NB4 (cell line): Measurements from ENCODE around the gene BCAR3.
"Not testable (repeated sequence)": the region's sequence is repeated elsewhere in the genome, so short reads cannot be mapped to it uniquely, and the experiment has no call there.

Experiments
- DNase-seq: peaks from one replicate; pipeline ENCODE4 v3.0.0; 2010; ENCODE audit warnings: low read depth
- H3K4me3 ChIP-seq: one replicate; pipeline ENCODE4 v1.5.1; 2011; ENCODE audit warnings: mild to moderate bottlenecking, low read depth, low read length, moderate library complexity
- MYC ChIP-seq: IDR thresholded peaks from 2 replicates; pipeline ENCODE4 v1.6.1; 2011; ENCODE audit warnings: low read depth, low read length
- POLR2A ChIP-seq: IDR thresholded peaks from 2 replicates; pipeline ENCODE4 v1.6.1; 2011; ENCODE audit warnings: mild to moderate bottlenecking; ENCODE audit not compliant: insufficient read length; ENCODE audit errors: extremely low read depth
- TF ChIP-seq, protein P1 (sequence below): IDR thresholded peaks from 2 replicates; pipeline ENCODE4 v1.6.1; 2011; ENCODE audit warnings: low read depth, low read length
- TF ChIP-seq, protein P2 (sequence below): IDR thresholded peaks from one replicate; pipeline ENCODE4 v1.5.1; 2012; ENCODE audit warnings: low read depth, low read length

Gene BCAR3

DNA sequence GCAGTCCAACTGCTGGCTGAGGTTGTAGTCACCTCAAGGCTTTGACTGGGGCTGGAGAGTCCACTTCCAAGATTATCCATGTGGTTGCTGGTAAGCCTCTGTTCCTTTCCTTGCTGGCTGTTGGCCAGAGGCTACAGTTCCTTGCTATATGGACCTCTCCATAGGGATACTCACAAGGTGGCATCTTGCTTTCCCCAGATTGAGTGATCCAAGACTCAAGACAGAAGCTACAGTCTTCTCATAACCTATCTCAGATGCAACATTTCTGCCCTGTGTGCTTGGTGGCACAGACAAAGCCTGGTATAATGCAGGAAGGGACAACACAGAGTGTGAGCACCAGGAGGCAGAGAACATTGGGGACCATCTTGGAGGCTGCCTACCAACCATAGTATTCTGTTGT lies 121.9 kb downstream of the BCAR3 start:
- H3K4me3 ChIP-seq, result no peak overlapping the region
- DNase-seq, result no peak
- no peak for TF ChIP-seq MYC
- no peak for TF ChIP-seq POLR2A
- TF ChIP-seq, protein P1, sequence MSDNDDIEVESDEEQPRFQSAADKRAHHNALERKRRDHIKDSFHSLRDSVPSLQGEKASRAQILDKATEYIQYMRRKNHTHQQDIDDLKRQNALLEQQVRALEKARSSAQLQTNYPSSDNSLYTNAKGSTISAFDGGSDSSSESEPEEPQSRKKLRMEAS, result no peak
- TF ChIP-seq, protein P2, sequence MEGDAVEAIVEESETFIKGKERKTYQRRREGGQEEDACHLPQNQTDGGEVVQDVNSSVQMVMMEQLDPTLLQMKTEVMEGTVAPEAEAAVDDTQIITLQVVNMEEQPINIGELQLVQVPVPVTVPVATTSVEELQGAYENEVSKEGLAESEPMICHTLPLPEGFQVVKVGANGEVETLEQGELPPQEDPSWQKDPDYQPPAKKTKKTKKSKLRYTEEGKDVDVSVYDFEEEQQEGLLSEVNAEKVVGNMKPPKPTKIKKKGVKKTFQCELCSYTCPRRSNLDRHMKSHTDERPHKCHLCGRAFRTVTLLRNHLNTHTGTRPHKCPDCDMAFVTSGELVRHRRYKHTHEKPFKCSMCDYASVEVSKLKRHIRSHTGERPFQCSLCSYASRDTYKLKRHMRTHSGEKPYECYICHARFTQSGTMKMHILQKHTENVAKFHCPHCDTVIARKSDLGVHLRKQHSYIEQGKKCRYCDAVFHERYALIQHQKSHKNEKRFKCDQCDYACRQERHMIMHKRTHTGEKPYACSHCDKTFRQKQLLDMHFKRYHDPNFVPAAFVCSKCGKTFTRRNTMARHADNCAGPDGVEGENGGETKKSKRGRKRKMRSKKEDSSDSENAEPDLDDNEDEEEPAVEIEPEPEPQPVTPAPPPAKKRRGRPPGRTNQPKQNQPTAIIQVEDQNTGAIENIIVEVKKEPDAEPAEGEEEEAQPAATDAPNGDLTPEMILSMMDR, result no peak

DNA sequence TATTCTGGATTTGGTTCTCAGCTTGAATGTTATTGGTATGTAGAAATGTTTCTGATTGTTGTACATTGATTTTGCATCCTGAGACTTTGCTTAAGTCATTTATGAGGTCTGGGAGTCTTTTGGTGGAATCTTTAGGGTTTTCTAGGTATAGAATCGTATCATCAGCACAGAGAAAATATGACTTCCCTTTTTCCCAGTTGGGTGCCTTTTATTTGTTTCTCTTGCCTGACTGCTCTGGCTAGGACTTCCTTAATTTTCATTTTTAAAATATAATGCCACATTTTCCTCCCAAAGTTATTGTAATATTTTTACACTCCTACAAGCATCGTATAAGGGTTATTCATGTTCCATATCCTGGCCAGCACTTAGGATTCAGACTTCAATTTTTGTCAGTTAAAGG lies 122.6 kb downstream of the BCAR3 start:
- H3K4me3 ChIP-seq, result no peak overlapping the region
- TF ChIP-seq, protein P1, result no peak
- TF ChIP-seq POLR2A (no peak), MYC (no peak)
- TF ChIP-seq, protein P2, result no peak
- DNase-seq, result peak; percentile 46

DNA sequence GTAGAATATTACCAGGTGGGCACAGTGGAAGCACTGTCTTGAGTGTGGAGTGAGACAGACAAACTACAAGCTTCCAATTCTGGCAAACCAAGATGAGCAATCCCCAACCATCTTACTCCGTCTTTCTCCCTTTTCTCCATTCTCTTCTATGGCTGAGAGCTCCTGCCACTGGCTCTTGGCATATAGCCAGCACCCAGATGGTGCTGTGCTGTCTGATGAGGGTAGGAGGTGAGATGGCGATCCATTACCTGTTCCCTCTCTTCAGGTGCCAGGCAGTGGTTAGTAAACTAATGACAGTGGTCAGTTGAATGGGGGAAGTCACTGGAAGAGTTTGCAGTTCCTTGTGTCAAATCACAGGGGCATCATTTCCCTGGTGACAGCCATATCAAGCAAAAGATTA lies 125.3 kb downstream of the BCAR3 start:
- no peak for DNase-seq
- TF ChIP-seq POLR2A, result no peak
- TF ChIP-seq, protein P2, result no peak
- TF ChIP-seq, protein P1, result no peak
- TF ChIP-seq MYC, result no peak
- H3K4me3 ChIP-seq, result no peak overlapping the region

DNA sequence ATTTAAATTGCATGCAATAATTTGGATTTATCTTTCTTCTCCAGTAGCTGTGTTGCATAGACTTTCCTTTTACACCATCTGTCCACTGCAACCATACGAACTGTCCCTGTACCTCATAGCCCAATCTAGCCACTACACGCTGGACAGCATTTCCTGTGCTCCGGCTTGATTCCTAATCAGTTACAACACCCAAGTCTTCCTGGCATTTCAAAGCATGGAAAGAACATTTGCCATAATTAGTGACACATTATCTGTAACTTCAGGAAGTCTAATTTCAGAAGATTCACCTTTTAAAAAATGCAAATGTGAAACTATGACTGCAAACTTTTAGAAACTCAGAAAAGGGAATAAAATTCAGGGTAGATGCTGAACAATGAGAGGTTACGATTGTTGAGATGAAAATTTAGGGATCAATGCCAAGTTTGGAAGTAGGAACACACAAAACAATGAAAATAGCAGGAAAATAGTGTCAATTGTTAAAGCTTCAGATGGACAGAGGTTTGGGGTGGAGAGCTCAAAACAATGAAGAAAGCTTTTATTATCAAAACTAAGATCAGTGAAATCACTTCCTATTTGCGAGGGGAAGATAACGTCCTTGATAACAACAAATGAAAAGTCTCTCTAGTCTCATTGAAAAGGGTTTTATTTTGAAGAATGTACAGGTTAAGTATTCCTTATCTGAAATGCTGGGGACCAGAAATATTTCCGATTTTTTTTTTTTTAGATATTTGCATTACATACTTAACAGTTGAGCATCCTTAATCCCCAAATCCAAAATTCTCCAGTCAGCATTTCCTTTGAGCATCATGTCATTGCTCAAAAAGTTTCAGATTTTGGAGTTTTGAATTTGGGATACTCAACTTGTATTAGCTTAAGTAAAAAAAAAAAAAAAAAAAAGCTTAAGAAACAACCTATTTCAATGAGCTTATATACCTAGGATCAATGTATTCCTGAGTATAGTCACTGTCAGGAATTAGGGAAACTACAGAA lies 126.5 kb downstream of the BCAR3 start:
- no peak overlapping the region for H3K4me3 ChIP-seq
- DNase-seq, result peak; percentile 11
- TF ChIP-seq, protein P2, result no peak
- TF ChIP-seq, protein P1, result no peak
- TF ChIP-seq MYC, result no peak
- TF ChIP-seq POLR2A, result no peak

DNA sequence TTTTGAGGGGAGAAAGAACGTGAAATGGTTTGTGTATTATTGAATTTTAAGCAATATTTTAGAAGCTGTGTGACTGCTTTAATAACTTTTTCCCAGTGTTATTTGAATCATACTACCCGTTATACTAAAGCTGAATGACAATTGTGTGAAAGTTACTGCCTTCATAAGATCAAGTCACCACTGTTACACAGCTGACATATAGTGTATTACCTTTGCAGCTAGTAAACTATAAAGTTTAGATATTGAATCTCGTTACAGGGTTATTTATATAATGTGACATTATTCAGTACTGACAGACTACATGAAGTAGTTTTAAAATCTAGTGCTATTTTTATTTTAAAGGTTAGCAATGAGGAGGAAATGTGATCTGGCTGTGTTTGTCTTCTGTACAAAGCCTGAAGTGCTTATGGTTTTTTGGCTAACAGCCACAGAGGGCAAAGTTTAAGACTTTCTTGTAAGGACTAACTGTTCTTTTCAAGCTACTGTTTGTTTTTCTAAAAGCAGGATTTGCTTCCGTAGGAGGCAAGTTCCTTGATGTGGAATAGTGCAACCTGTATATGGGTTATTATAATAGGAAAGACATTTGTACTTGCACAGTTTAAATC lies 127.6 kb downstream of the BCAR3 start:
- not testable (repeated sequence) for DNase-seq, H3K4me3 ChIP-seq

DNA sequence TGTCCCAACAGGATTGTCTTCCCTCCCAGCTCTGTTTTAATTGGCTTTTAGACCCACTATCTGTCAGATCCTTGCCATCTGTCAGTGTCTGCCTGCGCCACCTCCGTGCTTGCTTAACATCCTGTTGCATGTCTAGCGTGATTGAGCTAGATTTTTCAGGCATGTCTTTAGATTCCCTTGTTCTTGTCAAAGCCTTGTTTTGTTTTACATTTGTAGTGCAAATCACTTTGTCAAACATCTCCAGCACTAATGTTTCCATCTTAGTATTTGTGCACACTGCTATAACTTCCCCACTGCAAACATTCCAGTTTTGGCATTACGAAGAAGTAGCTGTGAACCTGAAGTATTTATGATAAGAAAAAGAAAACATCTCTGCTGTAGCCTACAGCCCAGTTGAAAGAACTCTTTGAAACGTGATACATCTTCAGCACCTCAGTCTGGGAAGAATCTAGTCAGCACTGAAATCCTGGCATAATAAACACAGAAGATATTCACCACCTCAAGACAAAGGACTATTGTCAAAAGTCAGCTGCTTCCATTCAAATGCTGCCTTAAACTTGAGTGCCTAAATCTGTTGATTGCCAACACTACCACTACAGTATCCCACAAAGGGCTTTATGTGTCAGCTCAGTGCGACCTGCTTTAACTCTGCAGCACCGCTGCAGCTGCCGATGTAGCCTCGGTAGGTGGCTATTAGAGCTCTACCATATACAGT lies 128.7 kb downstream of the BCAR3 start:
- TF ChIP-seq, protein P2, result no peak
- TF ChIP-seq, protein P1, result peak; percentile 74; the same call in 1 of the 2 replicates
- TF ChIP-seq MYC (peak; percentile 29; the same call in 1 of the 2 replicates), POLR2A (no peak)
- no peak overlapping the region for H3K4me3 ChIP-seq
- DNase-seq, result peak; percentile 76
